Endothelial cell of umbilical vein (primary cell): ENCODE data around the gene CACNA1C. TPM values are rescaled to one million over a fixed set of nuclear protein-coding genes. Genes with fewer than 3 reads are reported as not detected.

Experiments
- Bru-seq: library from RNA; stranded (reverse); fragments of 400-500 nt; gene quantifications from one replicate; lab custom pipeline; 2021; lab: Mats Ljungman, UMichigan
- BruChase-seq, 2 experiments: library from RNA; stranded (reverse); fragments of 400-500 nt; gene quantifications; one replicate each; lab custom pipeline; 2021; lab: Mats Ljungman, UMichigan
- BruUV-seq: library from RNA; stranded (reverse); fragments of 400-500 nt; replicated peaks from 2 replicates; lab custom pipeline; 2021; lab: Mats Ljungman, UMichigan
- CTCF ChIA-PET: fragments of 300-600, 350-600 bp; sonication (Branson Sonifier 250); formaldehyde crosslinking; loops from one replicate; lab custom pipeline; 2021; ENCODE audit warnings: antibody characterized with exemption, inconsistent platforms; lab: Charles Lee
- POLR2A ChIA-PET: fragments of 300-600, 350-600 bp; sonication (Branson Sonifier 250); formaldehyde crosslinking; loops from one replicate; lab custom pipeline; 2021; ENCODE audit warnings: antibody characterized with exemption, inconsistent platforms; lab: Charles Lee
- DNase-seq: peaks from one replicate; pipeline ENCODE4 v3.0.0-alpha.2; 2011; ENCODE audit warnings: low read depth, low spot score
- FAIRE-seq: peaks from 2 replicates; lab custom pipeline; 2011; peaks lifted over from hg19 to GRCh38; lab: Jason Lieb, UNC
- H2AFZ ChIP-seq: 2 replicates; pipeline ENCODE4 v1.6.0; 2012; ENCODE audit warnings: low read depth, low read length, control low read depth, inconsistent platforms
- H3K27ac ChIP-seq: 2 replicates; pipeline ENCODE4 v1.5.1; 2011; ENCODE audit warnings: low read depth, mild to moderate bottlenecking, control low read depth, low read length, moderate library complexity; ENCODE audit not compliant: insufficient read depth
- H3K27me3 ChIP-seq, 2 experiments: 2 replicates each; pipeline versions ENCODE4 v1.6.0 to v1.6.1; 2011; ENCODE audit warnings: low read length in 2 of 2, mixed read lengths in 1 of 2; ENCODE audit not compliant: control insufficient read depth in 2 of 2, insufficient read depth in 2 of 2
- H3K36me3 ChIP-seq, 2 experiments: 2 replicates in 1 of 2; 3 replicates in 1 of 2; pipeline ENCODE4 v1.5.1; 2011; ENCODE audit warnings: low read length in 2 of 2, mild to moderate bottlenecking in 1 of 2, moderate library complexity in 1 of 2; ENCODE audit not compliant: control insufficient read depth in 2 of 2, insufficient read depth in 2 of 2; ENCODE audit errors: extremely low read depth in 1 of 2
- H3K4me1 ChIP-seq: 3 replicates; pipeline ENCODE4 v1.5.1; 2011; ENCODE audit warnings: mild to moderate bottlenecking, low read length; ENCODE audit not compliant: control insufficient read depth, insufficient read depth; ENCODE audit errors: extremely low read depth
- H3K4me2 ChIP-seq: 2 replicates; pipeline ENCODE4 v1.6.1; 2011; ENCODE audit warnings: low read length, control low read depth, mixed read lengths; ENCODE audit not compliant: insufficient read depth
- H3K4me3 ChIP-seq, 3 experiments: fragments of 200-600 bp in 1 of 3; sonication (generic), shearing (Covaris generic) in 1 of 3; replicated peaks in 1 of 3; 2 replicates each; pipeline ENCODE4 v1.5.1; 2011 to 2016; ENCODE audit warnings: control low read depth in 3 of 3, low read length in 3 of 3, mild to moderate bottlenecking in 2 of 3, inconsistent platforms in 1 of 3, low read depth in 1 of 3, moderate library complexity in 1 of 3; ENCODE audit not compliant: insufficient read depth in 1 of 3
- H3K79me2 ChIP-seq: 2 replicates; pipeline ENCODE4 v1.6.0; 2012; ENCODE audit warnings: low read length, inconsistent platforms; ENCODE audit not compliant: control insufficient read depth, insufficient read depth
- H3K9ac ChIP-seq: replicated peaks from 2 replicates; pipeline ENCODE3; 2011; ENCODE audit warnings: low read length, control low read depth; ENCODE audit not compliant: insufficient read depth; ENCODE audit errors: extremely low read depth
- H3K9me1 ChIP-seq: replicated peaks from 3 replicates; pipeline ENCODE4 v1.6.0; 2011; ENCODE audit warnings: mild to moderate bottlenecking, low read length; ENCODE audit not compliant: control insufficient read depth, insufficient read depth; ENCODE audit errors: extremely low read depth
- H3K9me3 ChIP-seq: replicated peaks from 2 replicates; pipeline ENCODE4 v1.5.1; 2012; ENCODE audit warnings: low read length, inconsistent platforms; ENCODE audit not compliant: control insufficient read depth, insufficient read depth
- H4K20me1 ChIP-seq: replicated peaks from 2 replicates; pipeline ENCODE3; 2011; ENCODE audit warnings: mild to moderate bottlenecking, low read length; ENCODE audit not compliant: control insufficient read depth, insufficient read depth; ENCODE audit errors: extremely low read depth
- EZH2 ChIP-seq: IDR thresholded peaks from 2 replicates; pipeline ENCODE4 v1.6.1; 2012; ENCODE audit warnings: borderline replicate concordance, low read depth, mild to moderate bottlenecking, moderate library complexity, low read length, inconsistent platforms; ENCODE audit not compliant: severe bottlenecking
- FOS ChIP-seq: IDR thresholded peaks from 2 replicates; pipeline ENCODE4 v1.6.1; 2011; ENCODE audit warnings: mild to moderate bottlenecking, low read length, moderate library complexity, borderline replicate concordance; ENCODE audit not compliant: insufficient read depth
- GATA2 ChIP-seq: IDR thresholded peaks from 2 replicates; pipeline ENCODE4 v1.7.0; 2011; ENCODE audit warnings: low read depth, mild to moderate bottlenecking, moderate library complexity, mixed read lengths, low read length; ENCODE audit not compliant: insufficient read length, insufficient read depth
- JUN ChIP-seq: IDR thresholded peaks from 2 replicates; pipeline ENCODE4 v1.6.1; 2011; ENCODE audit warnings: borderline replicate concordance, low read depth; ENCODE audit not compliant: insufficient read length, insufficient read depth
- MAX ChIP-seq: IDR thresholded peaks from 2 replicates; pipeline ENCODE4 v1.6.1; 2011; ENCODE audit not compliant: insufficient read depth, insufficient read length
- MYC ChIP-seq: IDR thresholded peaks from one replicate; pipeline ENCODE4 v1.6.1; 2011; ENCODE audit warnings: mild to moderate bottlenecking, low read depth, low read length
- POLR2A ChIP-seq: IDR thresholded peaks from 2 replicates; pipeline ENCODE4 v1.6.1; 2012; ENCODE audit warnings: low read depth, mild to moderate bottlenecking, control low read depth, low read length
- POLR2AphosphoS5 ChIP-seq: IDR thresholded peaks from 2 replicates; pipeline ENCODE4 v1.6.1; 2012; ENCODE audit warnings: low read depth, mild to moderate bottlenecking, control low read depth, low read length, moderate library complexity; ENCODE audit not compliant: insufficient read depth
- dilution Hi-C: fragments of 300-500 bp; cut with MboI; formaldehyde crosslinking; loops from one replicate; pipeline ENCODE4 v1.15.0; 2019; ENCODE audit warnings: low sequenced_read_pairs; ENCODE audit not compliant: extremely low pct_ligation_motif_present
- intact Hi-C: fragments of 100-400 bp; cut with micrococcal nuclease; formaldehyde crosslinking; loops from one replicate; pipeline ENCODE4 v1.10.0; 2022
- long read RNA-seq: library from polyadenylated mRNA; stranded (forward); transcript quantifications from one replicate; pipeline ENCODE4 v2.0.0, GENCODE V29; 2021
- polyA minus RNA-seq, 3 experiments: library from RNA; depleted of rRNA, polyadenylated mRNA; stranded (reverse); fragments of >200 nt; gene quantifications; 1 replicate in 1 of 3; 2 replicates in 2 of 3; pipeline ENCODE4 v1.2.3, GENCODE V29; 2011
- polyA plus RNA-seq, 4 experiments: library from polyadenylated mRNA; depleted of rRNA in 3 of 4; stranded (reverse) in 3 of 4; unstranded in 1 of 4; fragments of >200 nt; gene quantifications; 2 replicates each; pipeline versions ENCODE4 v1.2.1 to v1.2.3, GENCODE V29; 2011 to 2012; ENCODE audit warnings: missing spikeins in 1 of 4
- total RNA-seq: library from RNA; stranded (reverse); gene quantifications from 2 replicates; pipeline ENCODE4 v1.2.3, GENCODE V29; 2021

The CACNA1C gene
- total RNA-seq (not detected in 2 replicates), polyA plus RNA-seq (not detected in 2 replicates), polyA minus RNA-seq (not detected in 2 replicates), Bru-seq, nascent RNA (percentile 2 among the genes with signal in this experiment), BruChase-seq, experiment 1, labeled RNA remaining after a 6-hour chase (percentile 1 among the genes with signal in this experiment), BruChase-seq, experiment 2, labeled RNA remaining after a 2-hour chase (percentile 6 among the genes with signal in this experiment)
- polyA plus RNA-seq (2011; cell fraction: cytosol; rRNA removed) = not detected in 2 replicates
- polyA plus RNA-seq (2011; cell fraction: nucleus; rRNA removed) = not detected in 2 replicates
- polyA plus RNA-seq (2012) = not detected in 2 replicates
- polyA minus RNA-seq (2011; cell fraction: cytosol; rRNA and poly(A)+ RNA removed) = not detected
- polyA minus RNA-seq (2011; cell fraction: nucleus; rRNA and poly(A)+ RNA removed) = not detected in 2 replicates
- long read RNA-seq, partial matches to known transcripts = 0 of 5 reads
- long read RNA-seq, other reads (novel, unspliced or antisense) = 5 of 5 reads

GRCh38 chr12:2052826-2053678 lies at the start of gene CACNA1C:
Gene CACNA1C, plus strand, starts transcription at chr12:2052987. Its CDS starts 576 bp downstream, at chr12:2053563.
- Histone ChIP-seq H3K9me3 (no peaks in the 10 kb centered on the region), H4K20me1 (no peaks in the 10 kb centered on the region), H3K36me3 (no peaks in the 10 kb centered on the region), H3K27ac (no peak within 1 kb of the TSS), H3K4me1 (peaks cover 3% of the 10 kb centered on the region), H3K79me2 (no peaks in the 10 kb centered on the region), H3K9me1 (no peaks in the 10 kb centered on the region), H3K4me2 (peak within 1 kb of the TSS; percentile 26), H3K9ac (no peak within 1 kb of the TSS), H3K27me3 (peaks cover 52 to 61% of the 10 kb centered on the region in 2 experiments), H2AFZ (no peak within 1 kb of the TSS), H3K4me3 (peak within 1 kb of the TSS in 1 of 3 experiments; percentile 19)
- TF ChIP-seq POLR2A (no peak), JUN (no peak), MYC (no peak), POLR2AphosphoS5 (no peak), FOS (no peak), EZH2 (no peak), MAX (no peak), GATA2 (no peak)
- BruUV-seq = no TSS peak
- DNase-seq (peak; percentile 24), FAIRE-seq (no peak)
- ChIA-PET POLR2A (no interaction called here), CTCF (interaction anchor here (0.8 kb wide), 1 partner anchor 731 kb away, joined by 4 read pairs; no protein-coding TSS in a partner anchor)
- intact Hi-C loops (loop anchor here (10.0 kb wide), 2 partner anchors 232 to 342 kb away; no protein-coding TSS in a partner anchor), dilution Hi-C loops (no loop called here)
